DOHH2 (cell line): Measurements from ENCODE around the gene FARSA.
"Not testable (repeated sequence)": the region's sequence is repeated elsewhere in the genome, so short reads cannot be mapped to it uniquely, and the experiment has no call there.

ENCODE experiments used
- H3F3A ChIP-seq: fragments of 200-600 bp; sonication (generic), shearing (Covaris generic); 2 replicates; pipeline ENCODE4 v1.6.0; 2016; ENCODE audit warnings: antibody characterized with exemption, mild to moderate bottlenecking; ENCODE audit not compliant: control insufficient read depth, insufficient read depth
- H3K27ac ChIP-seq: fragments of 200-600 bp; sonication (generic); 2 replicates; pipeline ENCODE4 v1.5.1; 2014; ENCODE audit warnings: low read depth, mild to moderate bottlenecking, low read length, moderate library complexity
- H3K27me3 ChIP-seq: fragments of 200-600 bp; sonication (generic); 2 replicates; pipeline ENCODE4 v1.6.1; 2014; ENCODE audit warnings: mild to moderate bottlenecking, low read length, mixed read lengths; ENCODE audit not compliant: control insufficient read depth
- H3K36me3 ChIP-seq: fragments of 200-600 bp; sonication (generic); 2 replicates; pipeline ENCODE4 v1.6.1; 2014; ENCODE audit warnings: mild to moderate bottlenecking, low read length, moderate library complexity, mixed read lengths; ENCODE audit not compliant: control insufficient read depth
- H3K4me1 ChIP-seq: fragments of 200-600 bp; sonication (generic); 2 replicates; pipeline ENCODE4 v1.6.1; 2014; ENCODE audit warnings: mild to moderate bottlenecking, low read length, mixed read lengths; ENCODE audit not compliant: control insufficient read depth
- H3K4me2 ChIP-seq: fragments of 200-600 bp; sonication (generic); 2 replicates; pipeline ENCODE4 v1.6.0; 2014; ENCODE audit warnings: mild to moderate bottlenecking, low read length, moderate library complexity
- H3K4me3 ChIP-seq: fragments of 200-600 bp; sonication (generic); 2 replicates; pipeline ENCODE4 v1.5.1; 2014; ENCODE audit warnings: mild to moderate bottlenecking, low read length, mixed read lengths
- H3K79me2 ChIP-seq: fragments of 200-600 bp; sonication (generic); 2 replicates; pipeline ENCODE4 v1.6.1; 2014; ENCODE audit warnings: mild to moderate bottlenecking, low read length, mixed read lengths; ENCODE audit not compliant: control insufficient read depth
- H3K9me2 ChIP-seq: fragments of 200-600 bp; sonication (generic); replicated peaks from 2 replicates; pipeline ENCODE4 v1.6.1; 2014; ENCODE audit warnings: mild to moderate bottlenecking, low read length, mixed read lengths; ENCODE audit not compliant: control insufficient read depth
- H3K9me3 ChIP-seq: fragments of 200-600 bp; sonication (generic); 2 replicates; pipeline ENCODE4 v1.6.1; 2014; ENCODE audit warnings: antibody characterized with exemption, low read length, mixed read lengths; ENCODE audit not compliant: control insufficient read depth, insufficient read depth
- H4K20me1 ChIP-seq: fragments of 200-600 bp; sonication (generic); 2 replicates; pipeline ENCODE4 v1.6.0; 2014; ENCODE audit warnings: low read depth, mild to moderate bottlenecking, antibody characterized with exemption, low read length, moderate library complexity; ENCODE audit not compliant: control insufficient read depth, insufficient read depth
- CTCF ChIP-seq: fragments of 200-600 bp; sonication (generic); IDR thresholded peaks from one replicate; pipeline ENCODE4 v1.5.1; 2014; ENCODE audit warnings: antibody characterized with exemption, mild to moderate bottlenecking, low read depth, low read length; ENCODE audit not compliant: poor library complexity, severe bottlenecking
- EZH2phosphoT487 ChIP-seq: fragments of 200-600 bp; sonication (generic); IDR thresholded peaks from 2 replicates; pipeline ENCODE4 v1.6.1; 2017; ENCODE audit warnings: borderline replicate concordance, mild to moderate bottlenecking, antibody characterized with exemption, low read length, moderate library complexity, mixed read lengths

Gene FARSA

GRCh38 chr19:12959481-12959880, 26.0 kb upstream of the FARSA start:
- Histone ChIP-seq H4K20me1 (no peaks in the 10 kb centered on the region), H3K79me2 (peaks cover 36% of the 10 kb centered on the region), H3K4me3 (no peak overlapping the region), H3K36me3 (peaks cover 22% of the 10 kb centered on the region), H3K9me3 (no peaks in the 10 kb centered on the region), H3K27ac (no peak overlapping the region), H3K4me2 (no peak overlapping the region), H3K27me3 (no peaks in the 10 kb centered on the region), H3K9me2 (no peaks in the 10 kb centered on the region), H3F3A (peaks cover 9% of the 10 kb centered on the region), H3K4me1 (peaks cover 22% of the 10 kb centered on the region)
- TF ChIP-seq EZH2phosphoT487 (no peak), CTCF (no peak)

GRCh38 chr19:12957389-12957952, 24.0 kb upstream of the FARSA start:
- Histone ChIP-seq H3K4me1 (peaks cover 37% of the 10 kb centered on the region), H3K36me3 (peaks cover 41% of the 10 kb centered on the region), H3F3A (peaks cover 28% of the 10 kb centered on the region), H3K4me2 (peak overlapping the region; percentile 77), H3K79me2 (peaks cover 54% of the 10 kb centered on the region), H3K27ac (peak overlapping the region; percentile 54), H3K4me3 (peak overlapping the region; percentile 96)
- not testable (repeated sequence) for H3K9me3 ChIP-seq, H3K9me2 ChIP-seq, H4K20me1 ChIP-seq, H3K27me3 ChIP-seq

GRCh38 chr19:12956446-12957388, 23.2 kb upstream of the FARSA start, which contains the start of gene GADD45GIP1:
GADD45GIP1 (minus strand) TSS chr19:12957223; CDS start chr19:12957212, 11 bp downstream.
- TF ChIP-seq EZH2phosphoT487 (no peak), CTCF (peak; percentile 10)
- Histone ChIP-seq H3K9me2 (no peaks in the 10 kb centered on the region), H3K36me3 (peaks cover 49% of the 10 kb centered on the region), H3F3A (peaks cover 29% of the 10 kb centered on the region), H3K27me3 (no peaks in the 10 kb centered on the region), H3K4me3 (peak within 1 kb of the TSS; percentile 96), H3K4me1 (peaks cover 37% of the 10 kb centered on the region), H3K27ac (peak within 1 kb of the TSS; percentile 54), H4K20me1 (no peaks in the 10 kb centered on the region; the same call in 1 of the 2 replicates), H3K9me3 (no peaks in the 10 kb centered on the region), H3K4me2 (peak within 1 kb of the TSS; percentile 77), H3K79me2 (peaks cover 62% of the 10 kb centered on the region)

- H3K4me2 ChIP-seq = peak overlapping the region; percentile 77
- H3K27me3 ChIP-seq = no peaks in the 10 kb centered on the region
- peaks cover 63% of the 10 kb centered on the region for H3K79me2 ChIP-seq
- TF ChIP-seq EZH2phosphoT487 (no peak), CTCF (no peak)
- peaks cover 54% of the 10 kb centered on the region for H3K36me3 ChIP-seq
- H4K20me1 ChIP-seq = no peaks in the 10 kb centered on the region; the same call in 1 of the 2 replicates
- H3K4me1 ChIP-seq = peaks cover 37% of the 10 kb centered on the region
- peak overlapping the region; percentile 54 for H3K27ac ChIP-seq
- H3K4me3 ChIP-seq = peak overlapping the region; percentile 96
- peaks cover 31% of the 10 kb centered on the region for H3F3A ChIP-seq
- no peaks in the 10 kb centered on the region for H3K9me2 ChIP-seq
- no peaks in the 10 kb centered on the region for H3K9me3 ChIP-seq
These were observed 22.5 kb upstream of the FARSA start for GRCh38 chr19:12955996-12956395.

- Histone ChIP-seq H3K27ac (peak overlapping the region; percentile 54), H3K4me1 (peaks cover 37% of the 10 kb centered on the region), H3K4me3 (peak overlapping the region; percentile 96)
These were observed 22.1 kb upstream of the FARSA start for GRCh38 chr19:12955575-12955974.

More at GRCh38 chr19:12955575-12955974, 22.1 kb upstream of the FARSA start:
- not testable (repeated sequence) for H3K9me3 ChIP-seq, H3K27me3 ChIP-seq, H4K20me1 ChIP-seq, H3K9me2 ChIP-seq
- peaks cover 31% of the 10 kb centered on the region for H3F3A ChIP-seq
- peak overlapping the region; percentile 77 for H3K4me2 ChIP-seq
- peaks cover 63% of the 10 kb centered on the region for H3K79me2 ChIP-seq
- H3K36me3 ChIP-seq = peaks cover 59% of the 10 kb centered on the region
